Loucy (cell line): ENCODE measurements around the gene ZER1.
"Not testable (repeated sequence)": the region's sequence is repeated elsewhere in the genome, so short reads cannot be mapped to it uniquely, and the experiment has no call there.

Experiments used
- EZH2phosphoT487 ChIP-seq: fragments of 200-600 bp; IDR thresholded peaks from 2 replicates; pipeline ENCODE4 v1.6.1; 2018; ENCODE audit warnings: antibody characterized with exemption, mild to moderate bottlenecking, moderate library complexity, borderline replicate concordance
- TF ChIP-seq, protein P1 (sequence below): fragments of 200-600 bp; sonication (generic); conservative IDR thresholded peaks from 2 replicates; pipeline ENCODE4 v1.5.1; 2014; ENCODE audit warnings: mild to moderate bottlenecking, antibody characterized with exemption, low read length

DNA sequence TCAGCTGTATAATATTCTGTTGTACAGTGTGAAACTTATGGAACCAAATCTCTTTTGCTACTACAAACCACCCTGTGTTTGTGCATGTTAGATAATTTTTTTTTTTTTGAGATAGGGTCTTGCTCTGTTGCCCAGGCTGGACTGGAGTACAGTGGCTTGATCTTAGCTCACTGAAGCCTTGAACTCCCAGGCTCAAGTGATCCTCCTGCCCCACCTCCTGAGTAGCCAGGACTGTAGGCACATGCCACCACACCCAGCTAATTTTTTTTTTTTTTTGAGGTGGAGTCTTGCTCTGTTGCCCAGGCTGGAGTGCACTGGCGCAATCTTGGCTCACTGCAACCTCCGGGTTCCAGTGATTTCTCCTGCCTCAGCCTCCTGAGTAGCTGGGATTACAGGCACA lies 23.2 kb upstream of the ZER1 start:
- TF ChIP-seq, protein P1, sequence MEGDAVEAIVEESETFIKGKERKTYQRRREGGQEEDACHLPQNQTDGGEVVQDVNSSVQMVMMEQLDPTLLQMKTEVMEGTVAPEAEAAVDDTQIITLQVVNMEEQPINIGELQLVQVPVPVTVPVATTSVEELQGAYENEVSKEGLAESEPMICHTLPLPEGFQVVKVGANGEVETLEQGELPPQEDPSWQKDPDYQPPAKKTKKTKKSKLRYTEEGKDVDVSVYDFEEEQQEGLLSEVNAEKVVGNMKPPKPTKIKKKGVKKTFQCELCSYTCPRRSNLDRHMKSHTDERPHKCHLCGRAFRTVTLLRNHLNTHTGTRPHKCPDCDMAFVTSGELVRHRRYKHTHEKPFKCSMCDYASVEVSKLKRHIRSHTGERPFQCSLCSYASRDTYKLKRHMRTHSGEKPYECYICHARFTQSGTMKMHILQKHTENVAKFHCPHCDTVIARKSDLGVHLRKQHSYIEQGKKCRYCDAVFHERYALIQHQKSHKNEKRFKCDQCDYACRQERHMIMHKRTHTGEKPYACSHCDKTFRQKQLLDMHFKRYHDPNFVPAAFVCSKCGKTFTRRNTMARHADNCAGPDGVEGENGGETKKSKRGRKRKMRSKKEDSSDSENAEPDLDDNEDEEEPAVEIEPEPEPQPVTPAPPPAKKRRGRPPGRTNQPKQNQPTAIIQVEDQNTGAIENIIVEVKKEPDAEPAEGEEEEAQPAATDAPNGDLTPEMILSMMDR, result not testable (repeated sequence)
- TF ChIP-seq EZH2phosphoT487, result not testable (repeated sequence)
